ENCODE results near the gene FAM222A. TPM values are rescaled to one million over a fixed set of nuclear protein-coding genes. Genes with fewer than 3 reads are reported as not detected.

The FAM222A gene
- total RNA-seq, 1 donor from 2014 or later: 1.5 TPM

DNA sequence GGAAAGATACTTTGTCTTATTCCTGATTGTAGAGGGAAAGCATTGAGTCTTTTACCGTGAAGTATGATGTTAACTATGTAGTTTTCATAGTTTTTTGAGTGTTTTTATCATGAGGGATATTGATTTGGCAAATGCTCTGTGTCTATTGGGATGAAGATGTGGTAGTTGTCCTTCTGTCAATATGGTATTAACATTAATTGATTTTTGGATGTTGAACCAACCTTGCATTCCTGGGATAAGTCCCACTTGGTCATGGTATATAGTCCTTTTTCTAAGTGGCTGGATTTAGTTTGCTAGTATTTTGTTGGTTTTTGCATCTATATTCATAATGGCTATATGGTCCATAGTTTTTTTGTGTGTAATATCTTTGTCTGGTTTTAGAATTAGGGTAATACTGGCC is 42.8 kb downstream of the FAM222A start:
- no peak for TF ChIP-seq CTCF (IDR thresholded peaks at IDR 0.05)
- Mint-ChIP-seq H3K27ac (ENCODE audit: unreplicated experiment) (no peak overlapping the region), H3K36me3 (ENCODE audit: unreplicated experiment) (peaks cover 13% of the 10 kb centered on the region), H3K27me3 (ENCODE audit: unreplicated experiment) (no peaks in the 10 kb centered on the region), H3K4me3 (ENCODE audit: unreplicated experiment) (no peak overlapping the region), H3K9me3 (ENCODE audit: unreplicated experiment) (peaks cover 22% of the 10 kb centered on the region), H3K4me1 (ENCODE audit: unreplicated experiment) (no peaks in the 10 kb centered on the region)
- no peak for DNase-seq (ENCODE audit: extremely low spot score, unreplicated experiment)

- no peak for TF ChIP-seq CTCF (IDR thresholded peaks at IDR 0.05)
- H3K4me1 Mint-ChIP-seq (ENCODE audit: unreplicated experiment): no peaks in the 10 kb centered on the region
- H3K27me3 Mint-ChIP-seq (ENCODE audit: unreplicated experiment): no peaks in the 10 kb centered on the region
- DNase-seq (ENCODE audit: extremely low spot score, unreplicated experiment): no peak
- H3K36me3 Mint-ChIP-seq (ENCODE audit: unreplicated experiment): peaks cover 13% of the 10 kb centered on the region
- peaks cover 22% of the 10 kb centered on the region for H3K9me3 Mint-ChIP-seq (ENCODE audit: unreplicated experiment)
- no peak overlapping the region for H3K27ac Mint-ChIP-seq (ENCODE audit: unreplicated experiment)
- no peak overlapping the region for H3K4me3 Mint-ChIP-seq (ENCODE audit: unreplicated experiment)
These were observed 44.1 kb downstream of the FAM222A start for GRCh38 chr12:109757671-109758265.

DNA sequence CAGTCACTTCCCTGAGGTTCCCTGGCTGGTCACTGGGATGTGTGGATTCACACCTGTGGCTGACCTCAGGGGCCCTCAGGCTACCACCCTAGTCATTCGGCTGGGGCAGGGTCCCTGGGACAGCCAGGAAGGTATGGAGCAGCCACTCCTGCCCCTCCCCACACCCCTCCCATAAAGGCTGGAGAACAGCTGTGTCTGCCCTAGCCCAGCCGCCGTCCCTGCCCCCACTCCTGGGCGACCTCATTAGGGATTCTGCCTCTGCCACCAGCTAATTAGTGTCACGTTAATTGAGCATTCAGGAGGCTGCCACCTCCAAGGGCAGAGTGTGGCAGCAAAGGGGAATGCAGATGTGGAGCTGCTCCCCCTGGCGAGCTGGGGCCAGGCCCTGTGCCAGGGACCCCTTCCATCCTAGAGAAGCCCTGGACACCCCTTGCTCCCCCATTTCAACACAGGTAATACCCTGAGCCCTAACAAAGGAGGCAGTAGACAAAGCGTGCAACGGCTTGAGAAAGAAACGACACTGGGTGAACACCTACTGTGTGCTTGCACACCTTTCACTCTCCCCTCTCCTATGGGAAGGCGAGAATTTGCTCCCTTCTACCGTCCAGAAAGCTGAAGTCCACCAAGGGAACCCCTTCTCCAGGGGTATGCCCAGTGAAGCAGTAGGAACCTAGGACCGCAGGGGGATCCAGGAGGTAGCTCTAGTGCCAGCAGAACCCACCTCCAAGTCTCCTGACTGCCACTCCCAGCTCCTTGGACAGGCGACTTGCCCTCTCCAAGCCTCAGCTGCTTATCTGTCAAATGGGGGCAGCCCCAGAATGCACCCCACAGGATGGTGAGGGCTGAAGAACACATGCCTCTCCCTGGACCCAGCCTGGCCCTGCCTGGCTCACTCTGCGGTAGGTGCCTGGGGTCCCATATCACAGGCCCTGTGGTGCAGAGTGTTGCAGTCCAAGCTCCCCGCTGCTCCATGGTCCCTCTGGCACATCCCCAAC is 45.1 kb downstream of the FAM222A start:
- TF ChIP-seq CTCF (IDR thresholded peaks at IDR 0.05): no peak
- peaks cover 13% of the 10 kb centered on the region for H3K36me3 Mint-ChIP-seq (ENCODE audit: unreplicated experiment)
- H3K4me1 Mint-ChIP-seq (ENCODE audit: unreplicated experiment): no peaks in the 10 kb centered on the region
- peaks cover 22% of the 10 kb centered on the region for H3K9me3 Mint-ChIP-seq (ENCODE audit: unreplicated experiment)
- DNase-seq (ENCODE audit: extremely low spot score, unreplicated experiment): no peak
- no peak overlapping the region for H3K4me3 Mint-ChIP-seq (ENCODE audit: unreplicated experiment)
- H3K27me3 Mint-ChIP-seq (ENCODE audit: unreplicated experiment): no peaks in the 10 kb centered on the region
- no peak overlapping the region for H3K27ac Mint-ChIP-seq (ENCODE audit: unreplicated experiment)

- DNase-seq (ENCODE audit: extremely low spot score, unreplicated experiment): no peak
- H3K9me3 Mint-ChIP-seq (ENCODE audit: unreplicated experiment): peaks cover 22% of the 10 kb centered on the region
- H3K4me1 Mint-ChIP-seq (ENCODE audit: unreplicated experiment): no peaks in the 10 kb centered on the region
- peaks cover 13% of the 10 kb centered on the region for H3K36me3 Mint-ChIP-seq (ENCODE audit: unreplicated experiment)
- no peak for TF ChIP-seq CTCF (IDR thresholded peaks at IDR 0.05)
- H3K27ac Mint-ChIP-seq (ENCODE audit: unreplicated experiment): no peak overlapping the region
- no peaks in the 10 kb centered on the region for H3K27me3 Mint-ChIP-seq (ENCODE audit: unreplicated experiment)
- no peak overlapping the region for H3K4me3 Mint-ChIP-seq (ENCODE audit: unreplicated experiment)
These were observed 46.0 kb downstream of the FAM222A start for GRCh38 chr12:109759595-109759994.
